Endometrial microvascular endothelial cells (primary cell): ENCODE data around the gene ITPA. TPM values are rescaled to one million over a fixed set of nuclear protein-coding genes. Genes with fewer than 3 reads are reported as not detected.

Source experiments
- in situ Hi-C: cut with HindIII; loops from 2 replicates; pipeline ENCODE4 v1.10.0; 2017; ENCODE audit warnings: low sequenced_read_pairs, low pct_unique_long_range_greater_than_20kb; ENCODE audit errors: inconsistent ontology term
- total RNA-seq: library from RNA; depleted of rRNA; stranded (reverse); fragments of >200 nt; gene quantifications from one replicate; pipeline ENCODE4 v1.2.3, GENCODE V29; 2015; ENCODE audit errors: inconsistent ontology term

Gene ITPA
- total RNA-seq, 1 donor from 2014 or later, result 90.0 TPM

DNA sequence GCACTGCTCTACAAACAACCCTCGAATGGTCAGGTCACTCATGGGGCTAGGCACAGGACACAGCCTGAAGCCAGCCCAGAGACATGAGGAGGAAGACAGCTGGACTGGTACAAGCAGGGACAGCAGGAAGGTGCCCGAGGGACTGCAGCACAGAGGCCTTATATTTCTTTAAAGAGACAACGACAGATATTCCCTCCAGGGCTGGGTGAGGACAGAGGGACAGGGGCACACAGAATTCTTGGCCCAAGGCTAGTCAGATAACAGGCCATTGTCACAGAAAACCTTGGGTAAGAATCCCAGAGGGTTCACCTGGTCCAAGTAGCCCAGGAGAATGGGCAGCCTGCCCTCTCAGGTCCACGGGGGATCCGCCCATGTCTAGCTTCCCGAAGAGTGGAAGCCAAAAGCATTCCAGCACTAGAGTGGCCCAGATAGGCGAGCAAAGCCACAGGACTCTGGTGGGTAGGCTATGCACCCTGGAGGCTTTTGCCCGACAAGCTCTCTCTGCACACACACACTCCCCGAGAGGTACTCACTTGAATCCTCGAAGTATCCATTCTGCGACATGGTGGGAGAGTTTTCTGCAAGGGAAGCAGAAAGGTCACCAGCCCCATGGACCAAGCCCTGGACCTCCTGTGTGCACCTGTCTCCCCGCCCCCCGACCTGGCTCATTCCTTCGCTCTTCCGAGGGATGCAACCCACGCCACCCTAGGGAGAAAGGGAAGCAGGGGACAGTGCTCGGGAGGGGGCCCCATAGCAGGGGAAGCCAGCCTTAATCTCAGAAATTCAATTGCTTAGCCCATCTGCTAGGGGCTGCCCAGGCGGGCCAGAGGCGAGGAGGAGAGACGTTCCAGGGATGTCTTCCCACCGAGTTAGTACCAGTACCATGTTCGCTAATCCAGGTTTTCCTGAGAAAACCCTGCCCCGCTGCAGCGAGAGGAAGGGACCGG, 28.0 kb downstream of the ITPA start:
- in situ Hi-C loops, result no loop called here

DNA sequence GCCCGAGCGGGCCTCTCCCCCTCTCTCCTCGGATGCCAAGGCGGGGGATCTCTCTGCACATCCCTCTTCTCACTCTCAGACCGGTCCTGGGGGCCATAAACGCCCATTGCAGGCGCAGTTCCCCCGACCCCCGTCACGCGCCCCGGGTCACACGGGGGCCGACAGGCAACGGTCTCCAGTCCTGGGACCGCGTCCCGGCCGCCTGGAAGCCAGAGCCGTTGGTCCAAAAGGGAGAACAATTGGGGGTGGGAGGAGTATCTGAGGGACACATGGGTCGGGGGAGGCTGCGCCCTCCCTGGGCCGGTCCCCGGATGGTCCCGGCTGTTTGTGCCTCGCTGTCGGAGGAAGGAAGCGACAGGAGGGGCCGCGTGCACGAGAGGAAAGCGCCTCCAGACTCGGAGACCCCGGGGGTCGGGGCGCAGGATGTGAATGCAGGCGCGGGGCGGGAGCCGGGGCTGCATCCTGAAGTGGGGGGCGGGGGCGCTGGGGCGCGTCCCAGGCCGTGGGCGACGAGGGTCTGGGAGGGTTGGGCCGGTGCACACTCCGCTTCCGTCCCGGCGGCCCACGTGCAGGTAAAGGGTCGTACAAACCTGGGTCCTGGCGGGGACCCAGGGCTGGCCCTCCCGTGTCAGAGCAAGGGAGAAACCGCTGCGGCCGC, 28.8 kb downstream of the ITPA start:
- in situ Hi-C loops, result no loop called here

DNA sequence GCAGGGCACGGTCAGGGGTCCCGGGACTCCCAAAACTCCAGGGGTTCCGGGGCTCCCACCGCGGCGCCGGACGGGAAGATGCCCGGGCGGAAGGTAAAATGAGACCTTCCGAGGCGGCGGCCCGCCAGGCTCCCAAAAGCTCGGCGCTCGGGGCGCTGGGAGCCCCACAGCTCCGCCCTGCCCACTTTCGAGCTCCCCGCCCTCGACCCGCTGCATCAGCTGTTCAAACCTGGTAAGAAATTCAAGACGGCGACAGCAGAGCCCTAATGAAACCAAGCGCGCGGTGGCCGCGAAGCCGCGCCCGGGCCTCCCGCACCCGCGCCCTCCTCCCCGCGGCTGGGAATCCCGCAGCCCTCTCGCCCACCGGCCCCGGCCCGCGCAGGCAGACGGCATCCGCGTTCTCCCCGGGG, 29.3 kb downstream of the ITPA start:
- in situ Hi-C loops, result no loop called here

DNA sequence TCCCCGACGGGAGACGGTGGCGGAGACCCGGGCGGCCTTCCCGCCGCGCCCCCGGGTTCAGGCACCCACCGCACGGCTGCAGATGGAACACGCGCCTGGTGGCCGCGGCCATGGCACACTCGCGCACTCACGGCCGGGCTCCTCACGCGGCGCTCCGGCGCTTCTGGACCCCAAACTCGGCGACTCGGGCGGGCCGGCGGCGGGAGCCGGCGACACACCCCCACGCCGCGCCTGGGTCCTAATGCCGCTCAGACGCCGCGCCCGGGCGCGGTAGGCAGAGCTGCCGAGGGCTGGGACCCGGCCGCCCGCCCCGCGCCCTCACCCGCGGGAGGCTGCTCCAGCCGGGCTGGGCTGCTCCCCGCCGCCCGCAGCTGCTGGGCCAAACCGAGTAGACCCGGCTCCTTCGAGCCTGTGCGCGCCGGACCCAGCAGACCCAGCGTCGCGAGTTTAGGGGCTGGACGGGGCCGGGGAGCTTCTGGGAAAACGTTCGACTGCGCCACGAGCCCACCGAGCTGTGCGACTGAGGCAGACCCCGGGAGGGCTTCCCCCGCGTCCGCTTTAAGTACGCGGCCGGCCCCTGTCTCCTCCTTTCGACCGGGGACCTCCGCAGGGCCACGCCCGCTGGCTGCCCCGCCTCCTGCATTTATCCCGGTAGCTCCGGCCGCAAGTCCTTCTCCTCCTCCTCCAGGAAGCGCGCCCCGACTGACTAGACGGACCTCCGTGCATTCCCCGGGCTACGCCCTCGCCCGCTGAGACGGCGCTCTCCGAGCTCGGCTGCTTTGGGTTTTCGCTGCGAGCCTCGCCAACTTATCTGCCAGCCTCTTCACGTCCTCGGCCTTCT, 29.9 kb downstream of the ITPA start, which contains the start of gene SLC4A11:
Gene SLC4A11, minus strand, starts transcription at position 165 of the 841 bp plus-strand sequence. Its CDS starts 53 bp downstream, at position 112.
- in situ Hi-C loops, result no loop called here

DNA sequence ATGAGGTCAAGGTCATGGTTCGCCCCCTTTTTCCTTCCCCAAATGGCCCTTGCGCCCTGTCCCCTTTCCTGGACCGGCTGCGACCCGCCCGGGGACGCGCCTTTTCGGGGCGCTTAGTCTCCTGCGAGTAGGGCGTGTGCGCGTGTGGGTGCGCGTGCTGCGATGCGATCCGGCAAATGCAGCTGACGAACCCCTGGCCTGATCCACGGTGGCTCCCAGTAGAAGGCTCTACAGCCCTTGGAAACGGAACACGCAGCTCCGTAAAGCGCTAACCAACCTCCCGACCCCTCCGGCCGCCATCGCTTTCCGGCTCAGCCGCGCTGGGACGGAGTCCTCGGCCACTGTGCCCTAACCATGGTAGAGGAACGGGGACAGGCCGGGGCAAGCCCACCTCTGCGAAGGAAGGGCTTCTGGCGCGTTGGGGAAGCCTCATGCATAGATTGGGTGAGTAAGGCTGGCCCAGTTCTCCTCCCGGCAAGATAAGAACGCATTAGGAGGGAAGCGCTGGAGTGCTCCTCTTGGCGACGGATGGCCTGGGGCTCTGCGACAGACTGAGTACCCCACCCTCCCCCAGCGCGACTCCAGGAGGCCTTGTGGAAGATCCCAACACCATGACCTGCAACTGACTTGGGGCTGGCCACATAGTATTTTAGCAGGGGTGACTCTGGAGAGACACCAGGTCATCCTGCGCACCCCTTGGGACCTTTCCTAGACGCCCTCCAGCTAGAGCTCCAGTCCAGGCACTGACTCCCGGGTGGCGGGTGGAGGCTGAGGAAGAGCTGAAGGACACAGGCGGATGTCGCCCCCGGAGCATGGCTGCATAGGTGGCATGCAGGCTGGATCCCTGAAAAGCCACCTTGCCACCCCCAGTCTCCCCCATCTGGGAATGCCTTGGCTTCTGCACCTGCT, 30.8 kb downstream of the ITPA start:
- in situ Hi-C loops, result no loop called here

DNA sequence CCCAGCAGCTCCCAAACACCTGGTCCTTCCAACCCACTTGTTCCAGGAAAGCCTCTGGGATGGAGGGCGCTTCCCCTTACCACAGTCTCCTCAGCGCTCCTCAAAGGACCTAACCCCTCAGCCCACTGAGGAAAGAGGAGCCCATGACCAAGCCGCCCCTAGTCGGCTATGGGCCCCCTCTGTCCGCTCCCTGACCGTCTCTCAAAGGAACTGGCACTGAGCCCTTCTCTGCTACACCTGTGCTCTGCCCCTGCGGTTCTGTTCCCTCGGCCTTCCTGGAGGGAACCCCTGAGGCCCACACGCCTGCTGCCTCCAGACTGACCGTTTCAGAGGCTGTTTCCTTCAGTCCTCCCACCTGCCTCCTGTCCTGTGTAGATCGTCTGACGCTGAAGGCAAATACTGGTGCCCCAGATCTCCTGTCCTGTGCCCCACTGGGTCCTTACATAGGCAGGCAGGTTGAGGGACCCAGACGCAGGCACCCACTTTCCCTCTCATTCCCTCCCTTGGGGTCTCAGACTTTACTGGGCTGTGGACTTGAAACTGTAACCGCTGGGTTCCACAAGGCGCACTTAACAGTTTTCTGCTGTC, 31.6 kb downstream of the ITPA start:
- in situ Hi-C loops, result no loop called here

DNA sequence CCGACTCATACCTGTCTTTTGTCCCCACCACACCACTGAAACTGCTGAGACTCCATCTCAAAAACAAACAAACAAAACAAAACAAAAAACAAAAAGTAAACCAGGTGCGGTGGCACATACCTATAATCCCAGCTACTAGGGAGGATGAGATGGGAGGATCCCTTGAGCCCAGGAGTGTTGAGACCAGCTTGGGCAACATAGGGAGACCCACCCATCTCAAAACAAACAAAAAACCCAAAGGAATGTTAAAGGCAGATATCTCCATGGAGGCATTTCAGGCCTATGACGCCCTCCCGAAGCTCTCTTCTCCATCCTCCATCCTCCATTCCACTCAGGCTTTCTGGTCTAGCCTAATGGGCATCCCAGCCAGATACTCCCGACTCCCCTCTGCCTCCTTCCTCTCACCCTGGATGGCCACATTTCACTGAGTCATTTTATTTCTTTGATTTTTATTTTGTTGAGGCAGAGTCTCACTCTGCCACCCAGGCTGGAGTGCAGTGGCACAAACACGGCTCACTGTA, 32.9 kb downstream of the ITPA start:
- in situ Hi-C loops, result no loop called here

DNA sequence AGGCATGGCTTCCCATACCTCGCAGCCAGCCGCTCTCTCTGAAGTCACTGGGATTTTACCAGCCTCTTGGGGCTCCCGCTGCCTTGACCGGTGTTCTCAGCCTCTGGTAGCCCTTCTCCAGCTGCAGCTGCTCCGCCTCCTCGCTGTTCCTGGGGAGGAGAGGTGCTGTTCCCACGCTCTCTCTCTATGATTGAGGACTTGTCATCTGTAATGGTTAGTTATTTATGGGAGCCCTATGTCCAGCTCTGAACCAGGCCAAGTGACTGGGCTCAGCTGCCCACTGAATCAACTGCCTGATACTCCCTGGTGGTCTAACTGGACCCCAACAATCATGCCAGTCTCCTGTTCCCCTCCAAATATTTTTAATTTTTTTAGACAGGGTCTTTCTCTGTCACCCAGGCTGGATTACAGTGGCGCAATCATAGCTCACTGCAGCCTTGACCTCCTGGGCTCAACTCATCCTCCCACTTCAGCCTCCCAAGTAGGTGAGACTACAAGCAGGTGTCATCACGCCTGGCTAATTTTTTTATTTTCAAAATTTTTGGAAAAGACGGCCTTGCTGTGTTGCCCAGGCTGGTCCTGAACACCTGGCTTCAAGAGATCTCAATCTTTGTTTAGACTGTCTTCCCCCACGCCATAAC, 34.5 kb downstream of the ITPA start:
- in situ Hi-C loops, result no loop called here

DNA sequence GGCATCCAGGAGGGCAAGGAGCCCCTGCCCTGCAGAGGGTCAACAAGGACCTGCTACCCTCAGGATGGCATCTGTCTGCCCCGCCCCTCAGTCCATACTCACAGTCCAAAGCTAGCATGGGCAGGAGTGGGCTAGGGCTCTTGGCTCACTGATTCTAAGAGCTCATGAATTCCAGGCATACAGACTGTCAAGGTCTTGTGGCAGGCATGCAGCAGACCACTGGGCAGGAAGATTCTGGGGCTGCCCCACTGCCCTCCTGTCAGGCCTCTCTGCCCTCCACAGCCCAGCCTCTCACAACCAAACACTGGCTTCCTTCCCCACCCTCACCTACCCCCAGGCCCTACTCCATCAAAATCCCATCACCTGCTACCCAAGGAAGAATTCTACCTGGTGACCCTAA, 35.3 kb downstream of the ITPA start:
- in situ Hi-C loops, result no loop called here

DNA sequence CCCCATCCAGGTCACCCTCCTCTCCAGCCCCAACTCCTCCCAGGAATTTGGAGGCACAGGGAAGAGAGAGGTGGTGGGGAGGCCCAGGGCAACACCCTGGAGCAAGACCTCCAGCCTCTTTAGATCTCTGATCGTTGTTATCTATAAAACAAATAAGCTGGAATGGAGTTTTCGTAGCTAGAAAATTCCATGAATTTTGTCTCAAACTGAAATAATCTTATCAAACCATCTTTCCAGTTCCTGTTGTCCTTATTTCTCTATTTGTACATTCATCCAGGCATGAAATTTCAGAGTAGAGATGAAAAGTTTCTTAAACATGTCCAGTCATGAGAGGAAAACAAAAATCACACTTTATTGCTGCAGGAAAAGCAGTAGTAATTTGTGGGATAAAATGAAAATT, 35.9 kb downstream of the ITPA start:
- in situ Hi-C loops, result no loop called here

DNA sequence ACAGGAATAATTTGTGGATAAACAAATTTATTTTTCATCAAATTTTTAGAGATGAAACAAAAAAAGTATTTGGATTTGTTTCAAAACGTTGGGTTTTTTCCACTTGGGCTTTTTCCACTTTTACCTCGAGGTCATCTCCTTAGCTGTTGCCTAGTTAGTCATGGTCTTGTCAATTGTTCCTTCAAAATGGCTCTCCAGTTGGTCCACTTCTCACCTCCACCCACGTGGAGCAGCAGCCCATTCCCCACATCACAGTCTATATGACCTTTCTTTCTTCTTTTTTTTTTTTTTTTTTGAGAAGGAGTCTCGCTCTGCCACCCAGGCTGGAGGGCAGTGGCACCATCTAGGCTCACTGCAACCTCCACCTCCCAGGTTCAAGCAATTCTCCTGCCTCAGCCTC, 36.4 kb downstream of the ITPA start:
- in situ Hi-C loops, result no loop called here

DNA sequence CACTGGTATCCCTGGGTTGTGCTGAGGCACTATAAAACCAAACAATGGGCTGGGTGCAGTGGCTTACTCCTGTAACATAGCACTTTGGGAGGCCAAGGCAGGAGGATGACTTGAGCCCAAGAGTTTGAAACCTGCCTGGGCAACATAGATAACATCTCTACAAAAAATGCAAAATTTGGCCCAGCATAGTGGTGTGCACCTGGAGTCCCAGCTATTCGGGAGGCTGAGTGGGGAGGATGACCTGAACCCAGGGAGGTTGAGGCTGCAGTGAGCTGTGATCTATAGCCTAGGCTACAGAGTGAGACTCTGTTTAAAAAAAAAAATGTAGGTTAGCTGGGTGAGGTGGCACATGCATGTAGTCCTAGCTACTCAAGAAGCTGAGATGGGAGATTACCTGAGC, 37.4 kb downstream of the ITPA start:
- in situ Hi-C loops, result no loop called here

DNA sequence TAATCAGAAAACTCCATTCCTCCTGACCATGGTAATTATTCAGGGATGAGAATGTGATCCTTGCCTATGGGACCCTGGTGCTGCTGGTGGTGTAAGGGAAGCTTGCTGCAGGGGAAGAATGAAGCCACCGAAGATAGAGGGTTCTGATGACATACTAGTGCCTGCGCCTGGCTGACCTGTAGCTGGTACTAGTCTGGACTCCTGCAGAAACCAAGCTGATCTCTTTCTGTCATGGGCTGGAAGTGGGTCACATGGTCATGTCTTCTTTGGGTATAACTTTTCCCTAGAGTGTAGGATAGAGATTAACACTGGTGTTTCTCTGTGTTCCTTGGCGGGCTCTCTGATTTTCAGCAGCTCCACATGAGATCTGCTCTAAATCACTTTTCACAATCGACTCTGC, 38.3 kb downstream of the ITPA start:
- in situ Hi-C loops, result no loop called here

DNA sequence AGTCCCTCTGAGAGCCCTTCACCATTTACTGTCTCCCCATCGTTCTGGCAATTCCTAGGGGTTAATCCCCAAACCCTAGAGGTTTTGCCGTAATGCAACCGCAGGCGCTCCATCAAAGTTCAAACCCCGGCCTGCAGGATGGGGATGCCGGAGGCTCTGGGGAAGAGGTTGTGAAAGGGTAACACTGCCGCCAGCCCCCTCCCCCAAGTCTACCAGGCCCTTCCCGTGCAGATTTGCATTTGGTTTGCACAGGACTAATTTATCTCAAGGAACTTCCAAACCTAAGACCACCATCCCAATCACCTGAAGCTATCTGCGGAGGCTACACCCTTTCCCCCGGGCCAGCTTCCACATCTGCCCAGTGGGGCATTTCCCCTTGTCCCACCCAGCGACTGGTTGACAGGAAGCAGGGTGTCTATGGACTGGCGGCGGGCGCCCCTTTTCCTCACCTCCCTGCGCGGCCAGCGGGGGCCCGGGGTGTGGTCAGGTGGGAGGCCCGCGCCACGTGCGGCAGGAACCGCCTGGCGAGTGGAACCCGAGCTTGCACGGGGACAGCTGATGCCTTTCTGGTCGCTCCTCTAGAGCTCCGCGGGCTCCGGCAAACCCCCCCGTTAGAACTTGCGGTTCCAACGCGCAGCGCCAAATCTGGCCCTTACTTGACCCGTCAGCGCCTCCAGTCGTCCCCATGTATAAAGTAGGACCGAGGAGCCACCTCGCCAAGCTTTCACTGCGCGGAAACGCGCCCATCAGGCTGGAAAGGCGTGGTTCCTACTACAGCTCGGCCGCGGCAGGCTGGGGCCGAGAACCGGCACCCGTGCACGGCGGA, 39.1 kb downstream of the ITPA start:
- in situ Hi-C loops, result no loop called here

DNA sequence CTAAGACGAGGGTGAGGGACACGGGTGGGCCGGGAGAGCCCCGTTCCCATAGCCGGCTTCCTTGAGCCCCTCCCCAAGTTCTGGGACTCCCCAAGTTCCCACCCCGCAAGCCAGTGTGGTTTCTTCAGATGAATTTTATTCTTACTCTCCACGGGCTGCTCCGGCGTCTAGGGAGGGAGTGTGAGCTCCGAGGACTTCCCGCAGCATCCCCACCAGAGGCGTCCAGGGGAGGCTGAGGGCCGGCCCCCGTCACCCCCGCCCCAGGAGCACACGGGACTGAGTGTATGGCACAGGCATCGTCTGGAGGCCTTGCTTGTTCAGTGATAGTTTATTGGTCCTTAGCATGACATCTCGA, 39.7 kb downstream of the ITPA start:
- in situ Hi-C loops, result no loop called here

DNA sequence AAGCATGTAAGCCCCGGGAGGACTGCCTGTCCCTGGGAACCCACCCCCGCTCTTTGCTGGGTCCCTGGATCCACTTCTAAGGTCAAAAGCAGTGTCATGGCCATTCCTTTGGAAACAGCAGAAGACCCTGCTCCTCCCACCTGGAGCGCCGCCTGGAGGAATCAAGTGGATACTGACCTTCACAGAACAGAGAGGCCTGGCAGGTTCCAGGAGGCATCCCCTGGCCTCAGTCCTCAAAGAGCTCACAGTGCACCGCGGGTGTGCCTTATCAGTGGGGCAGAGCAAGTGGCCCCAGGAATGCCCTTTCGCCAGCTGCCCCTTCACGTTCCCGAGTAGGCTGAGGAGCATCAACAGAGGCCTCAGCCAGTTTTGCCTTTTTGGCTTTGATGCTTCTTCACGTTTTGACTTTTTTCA, 40.8 kb downstream of the ITPA start:
- in situ Hi-C loops, result no loop called here

DNA sequence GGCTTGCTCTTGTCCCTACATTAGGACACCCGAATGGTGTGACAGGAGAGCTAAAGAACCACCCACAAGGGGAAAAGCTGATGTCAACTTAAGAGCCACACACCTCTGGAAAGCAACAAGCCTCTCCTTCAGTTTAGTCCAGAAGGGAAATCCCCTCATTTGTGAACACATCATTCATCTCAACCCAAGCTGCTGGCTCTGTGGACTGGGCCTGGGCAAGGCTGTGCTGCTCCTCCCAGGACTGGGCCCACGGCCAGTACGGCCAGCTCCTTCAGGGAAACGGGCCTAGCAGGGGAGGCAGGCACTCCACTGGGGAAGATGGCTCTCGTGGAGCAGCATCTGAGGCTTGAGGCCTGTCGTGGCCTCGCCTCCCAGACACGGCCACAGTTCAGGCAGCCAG, 42.5 kb downstream of the ITPA start:
- in situ Hi-C loops, result no loop called here
